ENCODE measurements around the gene HMCN2. TPM values are rescaled to one million over a fixed set of nuclear protein-coding genes. Genes with fewer than 3 reads are reported as not detected.

HMCN2 gene
- polyA plus RNA-seq, 1 of the 3 experiments (the other 2 are of a cell fraction) = 0.15 TPM

- no peaks in the 10 kb centered on the region for H3K9me3 ChIP-seq
- no peaks in the 10 kb centered on the region for H3F3A ChIP-seq (replicated peaks; ENCODE audit: insufficient read depth)
- 96% methylated on average over 10 of the region's 10 CpGs for whole genome bisulfite sequencing (ENCODE audit: low lambda C conversion rate)
- peaks cover 4 to 38% of the 10 kb centered on the region in 2 experiments; a peak in 1 of 4 replicates for H3K4me1 ChIP-seq (ENCODE audit: control insufficient read depth in 1 of 2, insufficient read depth in 2 of 2, low read depth in 1 of 2, low read length in 1 of 2)
- no peak overlapping the region for H3K4me2 ChIP-seq
- H3K36me3 ChIP-seq (replicated peaks in 1 of 2; ENCODE audit: control insufficient read depth in 1 of 2, insufficient read depth in 2 of 2, low read length in 1 of 2) = peaks cover 0 to 7% of the 10 kb centered on the region in 2 experiments
- no peaks in the 10 kb centered on the region for H3K9me2 ChIP-seq
- H3K4me3 ChIP-seq (ENCODE audit: low read depth in 2 of 2, low read length in 1 of 2) = no peak overlapping the region
- DNase-seq = no peak
- peaks cover 32% of the 10 kb centered on the region for H4K20me1 ChIP-seq (ENCODE audit: insufficient read depth)
- TF ChIP-seq NFIC (IDR thresholded peaks at IDR 0.05; ENCODE audit: borderline replicate concordance) (no peak), NRF1 (IDR thresholded peaks at IDR 0.05; ENCODE audit: low read depth, low read length) (no peak), SIN3A (IDR thresholded peaks at IDR 0.05; ENCODE audit: borderline replicate concordance, low read depth, low read length) (no peak), POLR2AphosphoS5 (IDR thresholded peaks at IDR 0.05; ENCODE audit: low read depth, low read length) (no peak), TCF12 (IDR thresholded peaks at IDR 0.05) (no peak), RAD21 (IDR thresholded peaks at IDR 0.05; ENCODE audit: low read length) (no peak), FOXJ3 (CRISPR knock-in tag; IDR thresholded peaks at IDR 0.05) (no peak), ELF1 (IDR thresholded peaks at IDR 0.05) (no peak)
- no peak overlapping the region for H2AFZ ChIP-seq (ENCODE audit: low read depth)
- CTCF ChIA-PET = interaction anchor here (0.8 to 3.0 kb wide), 5 partner anchors 18 to 110 kb away, joined by 3 to 23 read pairs (median 4); no protein-coding TSS in a partner anchor
- no peaks in the 10 kb centered on the region for H3K27me3 ChIP-seq (ENCODE audit: insufficient read depth)
- peaks cover 35% of the 10 kb centered on the region; the same call in 1 of the 2 replicates for H3K79me2 ChIP-seq (ENCODE audit: insufficient read depth)
- POLR2A ChIA-PET = no interaction called here
- H3K9ac ChIP-seq = no peak overlapping the region
- no peak overlapping the region for H3K27ac ChIP-seq (ENCODE audit: low read depth in 2 of 2, low read length in 1 of 2)
Observed at GRCh38 chr9:130217838-130218237, 47.7 kb upstream of the HMCN2 start.

GRCh38 chr9:130219661-130220096, 45.9 kb upstream of the HMCN2 start:
- H3K4me2 ChIP-seq = no peak overlapping the region
- H3K79me2 ChIP-seq (ENCODE audit: insufficient read depth) = peaks cover 23% of the 10 kb centered on the region; the same call in 1 of the 2 replicates
- H4K20me1 ChIP-seq (ENCODE audit: insufficient read depth) = peaks cover 22% of the 10 kb centered on the region
- no peaks in the 10 kb centered on the region for H3K27me3 ChIP-seq (ENCODE audit: insufficient read depth)
- peaks cover 6 to 7% of the 10 kb centered on the region in 2 experiments for H3K36me3 ChIP-seq (replicated peaks in 1 of 2; ENCODE audit: control insufficient read depth in 1 of 2, insufficient read depth in 2 of 2, low read length in 1 of 2)
- ChIA-PET CTCF (interaction anchor here (0.6 to 3.1 kb wide), 16 partner anchors 8 to 123 kb away, joined by 3 to 23 read pairs (median 4); no protein-coding TSS in a partner anchor), POLR2A (interaction anchor here (0.6 kb wide), 1 partner anchor 1286 kb away, joined by 3 read pairs; no protein-coding TSS in a partner anchor)
- DNase-seq = peak; percentile 77
- peak; percentile 21; the same call in 1 of the 2 replicates for TF ChIP-seq MXI1 (IDR thresholded peaks at IDR 0.05; ENCODE audit: low read depth, low read length)
- peak in 1 of 2 experiments; percentile 31; a peak in 1 of 4 replicates for TF ChIP-seq EP300 (IDR thresholded peaks at IDR 0.05; ENCODE audit: borderline replicate concordance in 1 of 2, low read depth in 1 of 2, low read length in 1 of 2)
- TF ChIP-seq USF2 (IDR thresholded peaks at IDR 0.05; ENCODE audit: borderline replicate concordance, low read depth, low read length) = no peak
- 0 out of 2 replicates have a peak, but pooled peaks have one; percentile 18 for TF ChIP-seq RCOR1 (IDR thresholded peaks at IDR 0.05; ENCODE audit: low read length)
- TF ChIP-seq, protein P1, sequence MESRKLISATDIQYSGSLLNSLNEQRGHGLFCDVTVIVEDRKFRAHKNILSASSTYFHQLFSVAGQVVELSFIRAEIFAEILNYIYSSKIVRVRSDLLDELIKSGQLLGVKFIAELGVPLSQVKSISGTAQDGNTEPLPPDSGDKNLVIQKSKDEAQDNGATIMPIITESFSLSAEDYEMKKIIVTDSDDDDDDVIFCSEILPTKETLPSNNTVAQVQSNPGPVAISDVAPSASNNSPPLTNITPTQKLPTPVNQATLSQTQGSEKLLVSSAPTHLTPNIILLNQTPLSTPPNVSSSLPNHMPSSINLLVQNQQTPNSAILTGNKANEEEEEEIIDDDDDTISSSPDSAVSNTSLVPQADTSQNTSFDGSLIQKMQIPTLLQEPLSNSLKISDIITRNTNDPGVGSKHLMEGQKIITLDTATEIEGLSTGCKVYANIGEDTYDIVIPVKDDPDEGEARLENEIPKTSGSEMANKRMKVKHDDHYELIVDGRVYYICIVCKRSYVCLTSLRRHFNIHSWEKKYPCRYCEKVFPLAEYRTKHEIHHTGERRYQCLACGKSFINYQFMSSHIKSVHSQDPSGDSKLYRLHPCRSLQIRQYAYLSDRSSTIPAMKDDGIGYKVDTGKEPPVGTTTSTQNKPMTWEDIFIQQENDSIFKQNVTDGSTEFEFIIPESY (IDR thresholded peaks at IDR 0.05; ENCODE audit: borderline replicate concordance, low read depth) = no peak
- TF ChIP-seq FOXJ3 (CRISPR knock-in tag; IDR thresholded peaks at IDR 0.05) = no peak
- TF ChIP-seq, protein P2, sequence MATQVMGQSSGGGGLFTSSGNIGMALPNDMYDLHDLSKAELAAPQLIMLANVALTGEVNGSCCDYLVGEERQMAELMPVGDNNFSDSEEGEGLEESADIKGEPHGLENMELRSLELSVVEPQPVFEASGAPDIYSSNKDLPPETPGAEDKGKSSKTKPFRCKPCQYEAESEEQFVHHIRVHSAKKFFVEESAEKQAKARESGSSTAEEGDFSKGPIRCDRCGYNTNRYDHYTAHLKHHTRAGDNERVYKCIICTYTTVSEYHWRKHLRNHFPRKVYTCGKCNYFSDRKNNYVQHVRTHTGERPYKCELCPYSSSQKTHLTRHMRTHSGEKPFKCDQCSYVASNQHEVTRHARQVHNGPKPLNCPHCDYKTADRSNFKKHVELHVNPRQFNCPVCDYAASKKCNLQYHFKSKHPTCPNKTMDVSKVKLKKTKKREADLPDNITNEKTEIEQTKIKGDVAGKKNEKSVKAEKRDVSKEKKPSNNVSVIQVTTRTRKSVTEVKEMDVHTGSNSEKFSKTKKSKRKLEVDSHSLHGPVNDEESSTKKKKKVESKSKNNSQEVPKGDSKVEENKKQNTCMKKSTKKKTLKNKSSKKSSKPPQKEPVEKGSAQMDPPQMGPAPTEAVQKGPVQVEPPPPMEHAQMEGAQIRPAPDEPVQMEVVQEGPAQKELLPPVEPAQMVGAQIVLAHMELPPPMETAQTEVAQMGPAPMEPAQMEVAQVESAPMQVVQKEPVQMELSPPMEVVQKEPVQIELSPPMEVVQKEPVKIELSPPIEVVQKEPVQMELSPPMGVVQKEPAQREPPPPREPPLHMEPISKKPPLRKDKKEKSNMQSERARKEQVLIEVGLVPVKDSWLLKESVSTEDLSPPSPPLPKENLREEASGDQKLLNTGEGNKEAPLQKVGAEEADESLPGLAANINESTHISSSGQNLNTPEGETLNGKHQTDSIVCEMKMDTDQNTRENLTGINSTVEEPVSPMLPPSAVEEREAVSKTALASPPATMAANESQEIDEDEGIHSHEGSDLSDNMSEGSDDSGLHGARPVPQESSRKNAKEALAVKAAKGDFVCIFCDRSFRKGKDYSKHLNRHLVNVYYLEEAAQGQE (IDR thresholded peaks at IDR 0.05; ENCODE audit: low read depth, low read length) = no peak
- peak; percentile 32; the same call in 1 of the 2 replicates for TF ChIP-seq RAD21 (IDR thresholded peaks at IDR 0.05; ENCODE audit: low read length)
- TF ChIP-seq YY1 (IDR thresholded peaks at IDR 0.05; ENCODE audit: low read depth) = no peak
- peaks cover 3 to 29% of the 10 kb centered on the region in 2 experiments; a peak in 1 of 4 replicates for H3K4me1 ChIP-seq (ENCODE audit: control insufficient read depth in 1 of 2, insufficient read depth in 2 of 2, low read depth in 1 of 2, low read length in 1 of 2)
- peak overlapping the region in 1 of 2 experiments; percentile 90; a peak in 2 of 4 replicates for H3K27ac ChIP-seq (ENCODE audit: low read depth in 2 of 2, low read length in 1 of 2)
- H3K9ac ChIP-seq = no peak overlapping the region
- H3F3A ChIP-seq (replicated peaks; ENCODE audit: insufficient read depth) = no peaks in the 10 kb centered on the region
- no peak overlapping the region for H2AFZ ChIP-seq (ENCODE audit: low read depth)
- no peaks in the 10 kb centered on the region for H3K9me2 ChIP-seq
- no peaks in the 10 kb centered on the region for H3K9me3 ChIP-seq
- WGBS (ENCODE audit: low lambda C conversion rate) = 97% methylated on average over 5 of the region's 16 CpGs
- H3K4me3 ChIP-seq (ENCODE audit: low read depth in 2 of 2, low read length in 1 of 2) = no peak overlapping the region
